Fibroblast of skin of right quadriceps (primary cell): ENCODE results near the gene NOLC1.
"Not testable (repeated sequence)": the region's sequence is repeated elsewhere in the genome, so short reads cannot be mapped to it uniquely, and the experiment has no call there.

Experiments used
- DNase-seq: peaks from one replicate; pipeline ENCODE4 v3.0.0-alpha.2; 2013

The NOLC1 gene

GRCh38 chr10:102159051-102159597 is 6.9 kb downstream of the NOLC1 start:
- peak; percentile 25 for DNase-seq

GRCh38 chr10:102159831-102160230 is 7.6 kb downstream of the NOLC1 start:
- DNase-seq, result no peak

GRCh38 chr10:102163342-102163989 is 11.3 kb downstream of the NOLC1 start:
- DNase-seq, result no peak

- DNase-seq, result peak; percentile 18
Measured at GRCh38 chr10:102167861-102168260, 15.7 kb downstream of the NOLC1 start.

- DNase-seq, result no peak
Measured at GRCh38 chr10:102170602-102171001, 18.4 kb downstream of the NOLC1 start.

- DNase-seq, result no peak
Measured at GRCh38 chr10:102172288-102172687, 20.1 kb downstream of the NOLC1 start.

- DNase-seq, result peak; percentile 73
Measured at GRCh38 chr10:102175415-102175814, 23.2 kb downstream of the NOLC1 start.

- DNase-seq, result no peak
Measured at GRCh38 chr10:102184606-102185005, 32.4 kb downstream of the NOLC1 start.

GRCh38 chr10:102185272-102185671 is 33.1 kb downstream of the NOLC1 start:
- DNase-seq, result no peak

GRCh38 chr10:102185811-102186527 is 33.8 kb downstream of the NOLC1 start:
- DNase-seq, result no peak

- no peak for DNase-seq
Measured at GRCh38 chr10:102188298-102188940, 36.2 kb downstream of the NOLC1 start.

GRCh38 chr10:102188941-102189898 is 37.0 kb downstream of the NOLC1 start:
- not testable (repeated sequence) for DNase-seq

GRCh38 chr10:102191956-102192355 is 39.8 kb downstream of the NOLC1 start:
- DNase-seq, result no peak

GRCh38 chr10:102195296-102195870 is 43.2 kb downstream of the NOLC1 start:
- DNase-seq, result no peak

GRCh38 chr10:102196893-102197292 is 44.7 kb downstream of the NOLC1 start:
- DNase-seq, result no peak

- DNase-seq, result no peak
Measured at GRCh38 chr10:102198027-102198426, 45.8 kb downstream of the NOLC1 start.

GRCh38 chr10:102200751-102201640 is 48.8 kb downstream of the NOLC1 start:
- no peak for DNase-seq

- DNase-seq, result no peak
Measured at GRCh38 chr10:102202386-102202785, 50.2 kb downstream of the NOLC1 start.

- no peak for DNase-seq
Measured at GRCh38 chr10:102208311-102209035, 56.3 kb downstream of the NOLC1 start.

GRCh38 chr10:102211615-102212299 is 59.6 kb downstream of the NOLC1 start:
- DNase-seq, result no peak
